ENCODE results near the gene SLX4IP. TPM values are rescaled to one million over a fixed set of nuclear protein-coding genes. Genes with fewer than 3 reads are reported as not detected.
"Not testable (repeated sequence)": the region's sequence is repeated elsewhere in the genome, so short reads cannot be mapped to it uniquely, and the experiment has no call there.

Gene SLX4IP
- total RNA-seq, 1 donor from 2014 or later = 5.3 TPM

DNA sequence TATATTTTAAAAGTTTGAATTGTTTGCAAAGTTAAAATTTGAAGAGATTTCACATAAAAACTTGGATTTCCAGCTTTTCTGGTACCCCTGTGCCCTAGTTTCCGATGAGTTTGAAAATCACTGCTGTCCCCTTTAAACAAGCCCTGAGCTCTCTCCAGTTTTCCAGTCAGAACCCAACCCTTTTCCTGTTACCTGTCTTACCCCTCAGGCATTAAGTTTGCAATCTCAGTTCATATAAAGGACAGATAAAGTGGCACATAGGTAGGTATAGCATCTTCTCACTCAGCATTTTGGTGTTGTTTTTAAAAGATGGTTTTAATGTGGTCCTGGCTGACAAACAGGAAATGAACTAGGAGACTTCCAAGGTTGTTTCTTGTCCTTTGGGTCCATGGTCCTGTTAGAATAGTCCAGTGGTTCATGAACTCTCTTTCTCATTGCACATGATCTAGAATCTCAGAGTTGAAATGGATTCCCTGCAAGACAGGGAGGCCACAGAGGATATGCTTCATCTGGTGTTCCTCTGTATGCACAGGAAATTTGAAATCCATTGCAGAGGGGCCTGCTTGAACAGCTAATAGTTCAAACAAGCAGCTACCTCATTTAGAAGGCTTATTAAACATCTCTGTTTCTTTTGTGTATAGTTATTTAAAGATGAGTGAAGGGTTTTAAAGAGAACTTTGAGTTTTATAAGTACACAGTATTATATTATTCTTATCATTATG, 156.0 kb downstream of the SLX4IP start:
- intact Hi-C loops (cut with micrococcal nuclease) = no loop called here

GRCh38 chr20:10591946-10592521, 156.9 kb downstream of the SLX4IP start:
- intact Hi-C loops (cut with micrococcal nuclease) = no loop called here

- intact Hi-C loops (cut with micrococcal nuclease) = no loop called here
Observed at GRCh38 chr20:10594296-10594868, 159.3 kb downstream of the SLX4IP start.

DNA sequence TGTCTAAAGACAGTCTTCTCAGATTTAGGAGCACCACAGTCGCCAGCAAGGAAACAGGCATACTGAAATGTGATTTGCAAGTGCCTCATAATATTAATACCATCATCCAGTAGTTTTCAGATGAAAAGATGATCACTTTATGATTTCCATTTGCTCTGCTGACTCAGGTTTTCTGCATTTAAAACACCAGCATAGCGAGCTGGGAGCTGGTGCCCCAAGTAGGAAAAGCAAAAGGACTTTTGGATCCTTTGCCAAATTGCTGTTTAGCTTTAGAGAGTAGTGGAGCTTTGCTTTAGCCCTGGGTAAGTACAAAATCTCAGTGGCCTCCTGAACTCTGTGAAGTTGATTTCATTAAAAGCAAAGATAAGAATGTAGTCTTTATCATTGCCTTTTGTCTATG, 160.2 kb downstream of the SLX4IP start:
- intact Hi-C loops (cut with micrococcal nuclease) = no loop called here

DNA sequence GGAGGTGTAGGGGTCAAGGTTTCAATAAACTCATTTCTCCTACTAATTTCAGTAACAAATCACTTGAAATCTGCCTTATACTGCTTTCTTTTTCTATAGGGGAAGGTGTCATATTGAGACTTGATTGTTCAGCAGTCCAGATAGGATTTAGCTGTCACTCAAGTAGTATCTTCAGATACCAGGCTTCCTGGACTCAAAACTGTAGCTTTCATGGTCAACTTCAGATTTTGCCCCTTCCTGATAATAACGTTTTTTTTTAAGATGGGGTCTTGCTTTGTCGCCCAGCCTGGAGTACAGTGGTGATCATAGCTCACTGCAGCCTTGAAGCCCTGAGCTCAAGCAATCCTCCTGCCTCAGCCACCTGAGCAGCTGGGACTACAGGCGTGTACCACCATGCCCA, 160.9 kb downstream of the SLX4IP start:
- intact Hi-C loops (cut with micrococcal nuclease) = no loop called here

DNA sequence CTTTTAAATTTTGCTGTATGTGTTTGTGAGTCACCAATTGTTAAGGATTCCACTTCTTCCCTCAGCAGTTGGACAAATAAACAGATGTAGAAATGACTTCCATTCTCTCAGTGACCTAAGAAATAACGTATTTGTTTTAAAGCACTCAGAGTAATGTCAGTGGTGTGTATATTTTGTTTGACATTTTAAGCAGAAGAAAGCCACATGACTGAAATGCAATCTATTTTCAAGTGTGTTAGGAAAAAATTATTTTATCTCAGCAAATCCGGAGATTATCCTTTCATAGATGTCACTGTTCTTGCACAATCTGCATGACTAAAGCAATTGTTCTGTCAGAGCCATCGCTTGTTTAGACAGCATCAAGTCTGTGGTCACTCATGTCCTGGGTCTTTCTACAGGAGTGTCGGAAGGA, 161.6 kb downstream of the SLX4IP start:
- intact Hi-C loops (cut with micrococcal nuclease) = no loop called here

GRCh38 chr20:10597637-10598036, 162.5 kb downstream of the SLX4IP start:
- intact Hi-C loops (cut with micrococcal nuclease) = no loop called here

- intact Hi-C loops (cut with micrococcal nuclease) = no loop called here
Observed at GRCh38 chr20:10602221-10602871, 167.2 kb downstream of the SLX4IP start.

DNA sequence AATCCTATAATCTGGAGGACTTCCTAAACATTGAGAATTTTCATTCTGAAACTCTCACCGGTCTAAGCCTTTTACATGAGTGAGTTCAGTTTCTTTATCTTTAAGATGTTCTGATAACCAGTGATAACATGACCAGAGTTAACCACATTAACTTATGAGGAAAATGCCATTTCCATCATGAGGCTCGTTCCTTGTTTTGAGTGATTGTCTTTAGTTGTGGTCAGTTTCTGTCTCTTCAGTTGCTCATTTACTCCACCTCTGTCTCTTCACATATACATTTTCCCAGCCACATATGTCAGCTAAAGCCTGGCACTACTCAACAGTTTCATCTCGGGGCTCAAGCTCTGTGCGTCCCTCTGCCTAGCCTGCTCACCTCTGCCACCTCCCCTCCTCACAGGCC, 168.3 kb downstream of the SLX4IP start:
- intact Hi-C loops (cut with micrococcal nuclease) = no loop called here

- intact Hi-C loops (cut with micrococcal nuclease) = no loop called here
Observed at GRCh38 chr20:10603971-10604864, 169.1 kb downstream of the SLX4IP start.

- intact Hi-C loops (cut with micrococcal nuclease) = no loop called here
Observed at GRCh38 chr20:10604865-10605440, 169.8 kb downstream of the SLX4IP start.

GRCh38 chr20:10605547-10606195, 170.6 kb downstream of the SLX4IP start:
- intact Hi-C loops (cut with micrococcal nuclease) = no loop called here

DNA sequence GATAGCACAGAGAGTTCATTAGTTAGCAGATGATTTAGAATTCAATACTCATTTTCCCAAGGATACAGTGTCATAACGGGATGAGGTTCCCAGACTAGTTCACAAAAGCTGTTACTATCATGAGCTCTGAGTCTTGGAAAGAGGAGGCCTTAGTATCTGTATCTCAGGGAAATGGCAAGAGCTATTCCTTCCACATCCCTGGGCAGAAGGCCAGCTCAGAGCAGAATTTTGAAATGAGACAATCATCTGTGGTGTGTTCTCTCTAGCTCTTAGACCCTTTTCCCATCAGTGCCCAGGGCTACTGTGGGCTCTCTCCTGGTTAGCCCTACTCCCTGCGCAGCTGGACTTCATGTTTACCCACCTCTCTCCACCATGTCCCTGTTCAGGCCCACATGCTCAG, 174.2 kb downstream of the SLX4IP start:
- intact Hi-C loops (cut with micrococcal nuclease) = no loop called here

GRCh38 chr20:10609770-10610169, 174.7 kb downstream of the SLX4IP start:
- intact Hi-C loops (cut with micrococcal nuclease) = no loop called here

DNA sequence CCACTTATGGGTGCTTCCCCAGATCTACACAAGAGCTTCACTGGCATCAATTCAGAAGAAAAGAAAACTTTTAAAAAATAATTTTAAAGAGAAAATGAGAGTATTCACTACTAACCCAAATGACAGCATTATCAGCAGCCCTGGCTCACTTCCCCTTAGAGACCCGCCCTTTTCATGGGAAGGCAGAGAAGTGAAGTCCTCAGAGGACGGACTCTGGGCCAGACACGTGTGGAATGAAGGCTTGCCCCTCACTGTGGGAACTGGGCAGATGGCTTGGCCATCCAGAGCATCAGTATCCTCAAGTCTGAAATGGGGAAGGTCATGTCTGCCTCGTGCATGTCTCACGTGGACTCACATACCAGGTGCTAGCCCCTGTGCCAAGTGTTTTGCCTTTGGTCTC, 175.1 kb downstream of the SLX4IP start:
- intact Hi-C loops (cut with micrococcal nuclease) = no loop called here

GRCh38 chr20:10611357-10611756, 176.3 kb downstream of the SLX4IP start:
- intact Hi-C loops (cut with micrococcal nuclease) = no loop called here

DNA sequence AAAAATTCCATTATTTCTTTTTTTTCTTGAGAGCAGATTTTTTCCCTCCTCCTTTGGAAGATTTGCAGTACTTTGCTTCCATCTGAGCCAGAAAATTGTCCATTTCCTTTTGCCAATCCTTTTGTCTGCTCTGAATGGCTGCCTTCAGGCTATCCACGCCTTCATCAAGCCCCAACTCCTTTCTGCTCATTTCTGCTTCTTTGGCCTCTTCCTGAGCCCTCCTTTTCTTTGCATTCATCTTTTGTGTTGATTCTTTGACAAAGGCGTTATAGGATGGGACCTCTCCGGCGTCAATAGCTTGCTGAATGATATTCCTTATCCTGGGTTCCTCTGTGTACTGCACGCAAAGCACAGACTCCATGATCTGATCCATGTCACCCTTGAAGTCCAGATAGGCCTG, 178.3 kb downstream of the SLX4IP start:
- intact Hi-C loops (cut with micrococcal nuclease) = not testable (repeated sequence)

DNA sequence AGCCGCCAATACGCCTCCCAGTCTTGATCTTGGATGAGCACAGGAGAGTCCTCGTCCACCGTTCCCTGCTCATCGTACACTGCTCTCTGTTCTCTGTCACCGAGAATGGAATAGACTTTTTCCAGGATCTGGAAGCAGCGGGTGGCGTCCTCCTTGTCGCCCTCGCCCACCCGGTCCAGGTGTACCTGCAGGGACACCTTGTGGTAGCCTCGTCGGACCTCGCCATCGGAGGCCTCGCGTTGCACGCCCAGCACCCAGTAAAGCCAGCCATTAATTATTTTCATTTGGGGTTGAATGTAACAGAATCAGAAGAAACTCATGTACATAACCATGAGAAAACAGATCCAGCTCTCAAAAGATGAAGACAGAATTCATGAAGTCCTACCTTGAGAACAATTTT, 178.8 kb downstream of the SLX4IP start:
- intact Hi-C loops (cut with micrococcal nuclease) = no loop called here

DNA sequence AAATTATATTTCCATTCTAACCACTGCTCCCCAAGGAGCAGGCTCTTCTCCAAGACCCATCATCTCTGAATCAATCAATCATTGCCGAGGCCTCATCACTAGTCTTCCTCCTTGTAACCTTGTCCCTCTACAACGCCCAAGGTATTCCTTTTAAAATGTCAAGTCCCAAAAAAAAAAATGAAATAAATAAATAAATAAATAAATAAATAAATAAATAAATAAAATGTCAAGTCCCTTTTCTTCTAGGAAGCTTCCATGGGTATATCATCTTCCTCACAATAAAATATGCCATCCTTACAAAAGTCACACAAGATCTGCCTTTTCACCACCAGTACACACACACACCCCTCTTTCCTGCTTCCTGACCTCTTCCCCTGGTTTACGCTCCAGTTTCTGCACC, 181.1 kb downstream of the SLX4IP start:
- intact Hi-C loops (cut with micrococcal nuclease) = no loop called here

DNA sequence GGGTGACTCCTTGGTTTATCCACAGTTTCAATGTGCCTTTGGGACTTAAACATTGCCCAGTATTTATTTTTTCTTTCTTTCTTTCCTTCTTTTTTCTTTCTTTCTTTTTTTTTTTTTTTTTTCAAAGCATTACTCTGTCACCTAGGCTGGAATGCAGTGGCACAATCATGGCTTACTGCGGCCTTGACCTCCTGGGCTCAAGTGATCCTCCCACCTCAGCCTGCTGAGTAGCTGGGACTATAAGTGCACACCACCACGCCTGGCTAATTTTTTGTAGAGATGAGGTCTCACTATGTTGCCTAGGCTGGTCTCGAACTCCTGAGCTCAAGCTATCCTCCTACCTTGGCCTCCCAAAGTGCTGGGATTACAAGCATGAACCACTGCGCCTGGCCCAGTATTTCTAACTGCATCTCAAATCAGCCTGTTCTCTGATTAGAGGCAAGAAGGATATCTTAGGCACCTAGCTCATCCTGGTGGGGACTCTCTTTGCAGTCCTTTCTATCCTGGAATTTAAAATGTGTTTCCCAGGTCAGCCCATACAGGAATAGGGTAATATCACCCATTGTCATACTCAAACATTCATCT, 182.5 kb downstream of the SLX4IP start:
- intact Hi-C loops (cut with micrococcal nuclease) = not testable (repeated sequence)

All from T-helper 1 cell treated with Interleukin-12 subunit alpha and Interleukin-12 subunit beta and Interleukin-4 antibody, amounts not matched to agents 30 ng/mL and 1 ng/mL, for 36 hours (primary cell).